ENCODE data around the gene SH3PXD2B. TPM values are rescaled to one million over a fixed set of nuclear protein-coding genes. Genes with fewer than 3 reads are reported as not detected.

SH3PXD2B gene
- total RNA-seq, 6 experiments from 2014 or later, result 2.5 to 6.8 (median 5.2) TPM

DNA sequence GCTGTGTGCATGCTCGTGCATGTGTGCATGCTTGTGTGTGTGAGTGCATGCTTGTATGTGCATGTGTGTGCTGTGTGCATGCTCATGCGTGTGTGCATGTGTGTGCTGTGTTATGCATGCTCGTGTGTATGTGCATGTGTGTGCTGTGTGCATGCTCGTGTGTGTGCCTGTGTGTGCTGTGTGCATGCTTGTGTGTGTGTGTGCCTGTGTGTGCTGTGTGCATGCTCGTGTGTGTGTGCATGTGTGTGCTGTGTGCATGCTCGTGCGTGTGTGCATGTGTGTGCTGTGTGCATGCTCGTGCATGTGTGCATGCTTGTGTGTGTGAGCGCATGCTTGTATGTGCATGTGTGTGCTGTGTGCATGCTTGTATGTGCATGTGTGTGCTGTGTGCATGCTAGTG, 30.3 kb upstream of the SH3PXD2B start:
- no CpG with 5 or more reads among the region's 9 CpGs for WGBS (ENCODE audit: insufficient coverage, low coverage, low lambda C conversion rate, missing lambda C conversion rate)
- TF ChIP-seq, protein P1, sequence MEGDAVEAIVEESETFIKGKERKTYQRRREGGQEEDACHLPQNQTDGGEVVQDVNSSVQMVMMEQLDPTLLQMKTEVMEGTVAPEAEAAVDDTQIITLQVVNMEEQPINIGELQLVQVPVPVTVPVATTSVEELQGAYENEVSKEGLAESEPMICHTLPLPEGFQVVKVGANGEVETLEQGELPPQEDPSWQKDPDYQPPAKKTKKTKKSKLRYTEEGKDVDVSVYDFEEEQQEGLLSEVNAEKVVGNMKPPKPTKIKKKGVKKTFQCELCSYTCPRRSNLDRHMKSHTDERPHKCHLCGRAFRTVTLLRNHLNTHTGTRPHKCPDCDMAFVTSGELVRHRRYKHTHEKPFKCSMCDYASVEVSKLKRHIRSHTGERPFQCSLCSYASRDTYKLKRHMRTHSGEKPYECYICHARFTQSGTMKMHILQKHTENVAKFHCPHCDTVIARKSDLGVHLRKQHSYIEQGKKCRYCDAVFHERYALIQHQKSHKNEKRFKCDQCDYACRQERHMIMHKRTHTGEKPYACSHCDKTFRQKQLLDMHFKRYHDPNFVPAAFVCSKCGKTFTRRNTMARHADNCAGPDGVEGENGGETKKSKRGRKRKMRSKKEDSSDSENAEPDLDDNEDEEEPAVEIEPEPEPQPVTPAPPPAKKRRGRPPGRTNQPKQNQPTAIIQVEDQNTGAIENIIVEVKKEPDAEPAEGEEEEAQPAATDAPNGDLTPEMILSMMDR (IDR thresholded peaks at IDR 0.05), result no peak
- TF ChIP-seq POLR2A (IDR thresholded peaks at IDR 0.05), result no peak
- H3K9me3 ChIP-seq, result no peaks in the 10 kb centered on the region
- ATAC-seq, result no peak
- no peaks in the 10 kb centered on the region for H3K27me3 ChIP-seq
- intact Hi-C loops (cut with DNase I), result no loop called here
- no peaks in the 10 kb centered on the region for H3K4me1 ChIP-seq
- H3K36me3 ChIP-seq, result no peaks in the 10 kb centered on the region
- H3K4me3 ChIP-seq, result no peak overlapping the region
- DNase-seq, result no peak
- H3K27ac ChIP-seq, result no peak overlapping the region

DNA sequence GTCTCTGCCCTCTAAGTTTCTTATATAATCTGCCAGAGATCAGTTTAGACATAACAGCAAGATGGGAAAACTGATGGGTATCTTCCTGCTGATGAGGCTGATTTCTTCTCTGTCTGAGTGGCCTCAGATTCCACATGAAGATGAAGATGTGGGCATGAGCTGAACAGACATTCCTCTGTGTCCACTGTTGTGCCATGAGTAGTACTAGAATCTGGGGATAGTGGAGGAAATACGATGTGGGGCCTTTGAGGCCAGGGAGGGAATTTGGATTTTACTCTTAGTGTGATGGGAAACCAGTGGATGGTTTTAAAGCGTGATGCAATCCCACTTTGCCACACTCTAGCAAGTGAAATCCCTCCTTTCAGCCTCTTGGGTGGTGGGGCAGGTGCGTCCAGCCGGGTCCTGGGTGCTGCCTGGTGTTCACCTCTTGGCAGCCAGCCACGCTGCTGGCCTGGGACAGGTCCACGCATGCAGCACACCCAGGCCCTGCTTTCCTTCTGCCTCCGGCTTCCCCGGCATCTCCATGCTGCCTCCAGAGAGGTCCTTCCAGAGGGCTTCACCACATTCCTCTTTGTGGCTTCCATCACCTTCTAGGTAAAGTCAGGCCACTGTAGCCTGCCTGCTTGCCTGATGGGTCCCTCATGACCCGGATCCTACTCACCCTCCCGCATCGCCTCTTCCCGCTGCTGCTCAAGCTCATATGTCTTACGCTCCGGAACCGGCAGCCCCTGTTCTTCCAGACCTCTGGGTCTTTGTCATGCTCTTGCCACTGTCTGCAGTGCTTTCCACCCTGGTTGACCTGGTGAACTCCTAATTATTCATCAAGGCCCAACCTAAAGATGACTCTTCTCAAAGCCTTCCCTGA, 28.1 kb upstream of the SH3PXD2B start:
- no peaks in the 10 kb centered on the region for H3K4me1 ChIP-seq
- H3K27me3 ChIP-seq, result no peaks in the 10 kb centered on the region
- no peak for DNase-seq
- intact Hi-C loops (cut with DNase I), result no loop called here
- no peak overlapping the region for H3K27ac ChIP-seq
- no peak overlapping the region for H3K4me3 ChIP-seq
- WGBS (ENCODE audit: insufficient coverage, low coverage, low lambda C conversion rate, missing lambda C conversion rate), result 92% methylated on average over 9 of the region's 15 CpGs
- H3K9me3 ChIP-seq, result no peaks in the 10 kb centered on the region
- TF ChIP-seq, protein P1 (IDR thresholded peaks at IDR 0.05), result no peak
- TF ChIP-seq POLR2A (IDR thresholded peaks at IDR 0.05), result no peak
- H3K36me3 ChIP-seq, result no peaks in the 10 kb centered on the region
- no peak for ATAC-seq

DNA sequence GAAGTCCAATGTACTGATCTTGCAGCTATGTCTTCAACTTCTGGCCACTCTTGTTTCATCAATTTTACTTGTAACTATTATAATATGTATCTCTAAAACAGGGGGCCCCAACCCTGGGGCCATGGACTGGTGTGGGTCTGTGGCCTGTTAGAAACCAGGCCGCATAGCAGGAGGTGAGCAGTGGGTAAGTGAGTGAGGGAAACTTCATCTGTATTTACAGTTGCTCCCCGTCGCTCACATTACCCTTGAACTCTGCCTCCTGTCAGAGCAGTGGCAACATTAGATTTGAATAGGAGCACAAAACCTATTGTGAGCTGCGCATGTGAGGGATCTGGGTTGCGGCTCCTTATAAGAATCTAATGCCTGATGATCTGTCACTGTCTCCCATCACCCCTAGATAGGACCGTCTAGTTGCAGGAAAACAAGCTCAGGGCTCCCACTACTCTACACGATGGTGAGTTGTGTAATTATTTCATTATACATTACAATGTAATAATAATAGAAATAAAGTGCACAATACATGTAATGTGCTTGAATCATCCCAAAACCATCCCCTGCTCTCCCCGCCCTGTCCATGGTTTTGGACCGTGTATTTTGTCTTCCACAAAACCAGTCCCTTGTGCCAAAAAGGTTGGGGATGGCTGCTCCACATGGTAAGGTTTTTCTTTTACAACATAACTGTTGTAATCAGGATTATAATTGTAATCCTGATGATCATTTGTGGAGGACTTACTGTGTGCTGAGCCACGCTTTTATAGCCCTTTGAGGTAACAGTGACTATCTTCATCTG, 26.9 kb upstream of the SH3PXD2B start:
- Histone ChIP-seq H3K36me3 (no peaks in the 10 kb centered on the region), H3K27me3 (no peaks in the 10 kb centered on the region), H3K27ac (no peak overlapping the region), H3K4me1 (no peaks in the 10 kb centered on the region), H3K9me3 (no peaks in the 10 kb centered on the region), H3K4me3 (no peak overlapping the region)
- ATAC-seq (no peak), DNase-seq (no peak)
- WGBS (ENCODE audit: insufficient coverage, low coverage, low lambda C conversion rate, missing lambda C conversion rate), result 69% methylated on average over 7 of the region's 10 CpGs
- intact Hi-C loops (cut with DNase I), result no loop called here
- TF ChIP-seq POLR2A (IDR thresholded peaks at IDR 0.05), result no peak
- TF ChIP-seq, protein P1 (IDR thresholded peaks at IDR 0.05), result no peak

DNA sequence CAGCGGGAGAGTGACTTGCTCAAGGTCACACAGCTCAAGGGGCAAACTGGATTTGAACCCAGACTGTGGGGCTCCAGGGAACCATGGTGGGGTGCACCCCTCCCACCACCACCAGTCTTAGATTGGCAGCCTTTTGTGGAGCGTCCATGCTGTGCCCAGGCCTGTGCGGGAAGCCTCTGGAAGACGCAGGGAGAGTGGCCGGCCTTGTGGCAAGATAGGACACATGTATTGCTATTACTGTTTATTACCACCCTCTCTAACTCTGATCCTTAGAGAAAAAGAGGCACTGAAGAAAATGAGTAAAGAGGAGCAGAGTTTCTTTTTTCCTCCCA, 25.4 kb upstream of the SH3PXD2B start:
- TF ChIP-seq, protein P1 (IDR thresholded peaks at IDR 0.05), result no peak
- TF ChIP-seq POLR2A (IDR thresholded peaks at IDR 0.05), result no peak

More for the DNA sequence above, 25.4 kb upstream of the SH3PXD2B start:
- ATAC-seq, result no peak
- intact Hi-C loops (cut with DNase I), result loop anchor here (2.0 kb wide), 1 partner anchor 217 kb away; no protein-coding TSS in a partner anchor
- DNase-seq, result no peak
- 90% methylated on average over 2 of the region's 5 CpGs for WGBS (ENCODE audit: insufficient coverage, low coverage, low lambda C conversion rate, missing lambda C conversion rate)
- Histone ChIP-seq H3K4me1 (no peaks in the 10 kb centered on the region), H3K4me3 (no peak overlapping the region), H3K27ac (no peak overlapping the region), H3K9me3 (no peaks in the 10 kb centered on the region), H3K36me3 (no peaks in the 10 kb centered on the region), H3K27me3 (no peaks in the 10 kb centered on the region)

All from right lobe of liver (tissue), 6 donors.